GM12865 (cell line): Measurements from ENCODE around the gene JTB.
A peak's percentile ranks its signal among the peaks of the same experiment; 100 is the strongest.

Source experiments
- DNase-seq: peaks from one replicate; pipeline ENCODE4 v3.0.0; 2010; ENCODE audit warnings: low read depth
- H3K4me3 ChIP-seq: 2 replicates; pipeline ENCODE4 v1.5.1; 2011; ENCODE audit warnings: mild to moderate bottlenecking, low read depth, low read length, control low read depth
- TF ChIP-seq, protein P1 (sequence below): IDR thresholded peaks from 2 replicates; pipeline ENCODE4 v1.5.1; 2011; ENCODE audit warnings: low read length, control low read depth, low read depth, inconsistent platforms; ENCODE audit not compliant: insufficient read depth; ENCODE audit errors: missing control alignments

JTB gene

GRCh38 chr1:153967107-153967999 lies 10.1 kb downstream of the JTB start, which contains the start of gene CREB3L4:
Gene CREB3L4, plus strand, starts transcription at chr1:153967902. Its CDS starts 624 bp downstream, at chr1:153968526.
- DNase-seq: peak; percentile 99
- H3K4me3 ChIP-seq: peak within 1 kb of the TSS; percentile 81
- TF ChIP-seq, protein P1, sequence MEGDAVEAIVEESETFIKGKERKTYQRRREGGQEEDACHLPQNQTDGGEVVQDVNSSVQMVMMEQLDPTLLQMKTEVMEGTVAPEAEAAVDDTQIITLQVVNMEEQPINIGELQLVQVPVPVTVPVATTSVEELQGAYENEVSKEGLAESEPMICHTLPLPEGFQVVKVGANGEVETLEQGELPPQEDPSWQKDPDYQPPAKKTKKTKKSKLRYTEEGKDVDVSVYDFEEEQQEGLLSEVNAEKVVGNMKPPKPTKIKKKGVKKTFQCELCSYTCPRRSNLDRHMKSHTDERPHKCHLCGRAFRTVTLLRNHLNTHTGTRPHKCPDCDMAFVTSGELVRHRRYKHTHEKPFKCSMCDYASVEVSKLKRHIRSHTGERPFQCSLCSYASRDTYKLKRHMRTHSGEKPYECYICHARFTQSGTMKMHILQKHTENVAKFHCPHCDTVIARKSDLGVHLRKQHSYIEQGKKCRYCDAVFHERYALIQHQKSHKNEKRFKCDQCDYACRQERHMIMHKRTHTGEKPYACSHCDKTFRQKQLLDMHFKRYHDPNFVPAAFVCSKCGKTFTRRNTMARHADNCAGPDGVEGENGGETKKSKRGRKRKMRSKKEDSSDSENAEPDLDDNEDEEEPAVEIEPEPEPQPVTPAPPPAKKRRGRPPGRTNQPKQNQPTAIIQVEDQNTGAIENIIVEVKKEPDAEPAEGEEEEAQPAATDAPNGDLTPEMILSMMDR: peak; percentile 41

DNA sequence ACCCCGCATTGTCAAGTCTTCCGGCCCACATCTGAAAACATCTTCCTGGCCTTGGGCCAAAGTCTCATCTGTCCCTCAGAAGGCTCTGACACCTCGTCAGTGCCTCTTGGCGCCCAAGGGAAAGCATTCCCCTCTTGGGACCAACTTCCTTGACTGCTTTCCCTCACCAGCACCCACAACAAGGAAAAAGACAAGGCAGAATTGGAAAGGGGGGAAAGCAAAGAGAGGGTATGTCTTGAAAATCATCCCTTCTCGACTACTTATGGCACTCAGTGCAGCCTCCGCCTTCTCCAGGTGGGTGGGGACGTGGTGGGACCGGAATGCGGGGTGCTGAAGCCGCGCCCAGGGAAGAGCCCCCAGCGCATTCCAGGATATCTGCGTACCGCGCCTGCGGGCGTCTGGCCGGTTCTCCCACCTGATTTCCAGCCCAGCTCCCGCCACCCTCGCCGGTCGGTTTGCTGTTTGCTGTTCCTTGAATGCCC lies 13.6 kb downstream of the JTB start:
- no peak for DNase-seq
- peak overlapping the region; percentile 83 for H3K4me3 ChIP-seq
- TF ChIP-seq, protein P1: no peak

DNA sequence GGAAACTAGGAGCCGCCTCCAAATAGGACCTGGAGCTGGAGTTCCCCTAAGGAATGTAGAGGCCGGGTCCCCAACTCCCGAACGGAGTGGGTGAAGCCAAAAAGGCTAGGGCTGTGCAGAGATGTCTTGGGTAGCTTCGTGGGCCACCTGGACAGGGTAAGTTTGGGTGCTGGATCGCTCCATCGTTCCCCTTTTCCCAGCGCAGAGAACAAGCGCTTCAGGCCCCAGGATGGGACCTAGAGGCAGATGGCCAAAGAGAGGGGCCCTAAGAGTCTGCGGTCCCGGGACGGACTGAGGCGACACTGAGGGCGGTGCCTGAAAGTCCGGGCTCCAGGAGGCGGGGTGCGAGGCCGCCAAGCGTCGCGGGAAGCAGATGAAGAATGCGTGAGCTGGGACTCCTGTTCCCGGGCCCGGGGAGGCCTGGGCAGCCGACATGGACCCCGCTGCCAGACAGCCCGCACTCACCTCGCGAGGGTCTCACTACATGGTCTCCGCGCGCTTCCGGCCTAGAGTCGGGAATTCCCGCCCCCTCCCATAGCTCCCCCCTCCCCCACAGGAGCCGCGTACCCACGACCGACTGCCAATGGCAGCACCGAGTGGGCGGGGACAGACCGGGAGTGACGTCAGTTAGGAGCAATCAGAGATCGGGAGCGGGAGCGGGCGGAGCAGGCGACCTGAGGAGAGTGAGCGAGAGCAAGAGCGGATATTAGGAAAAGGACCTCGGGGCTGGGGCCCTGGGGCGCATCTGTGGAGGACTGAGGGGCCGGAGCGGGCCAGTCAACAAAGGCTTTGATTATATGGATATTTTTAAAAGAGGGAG lies 14.2 kb downstream of the JTB start, which contains the start of gene SLC39A1:
Gene SLC39A1 (minus strand): TSS at position 508 of the 820 bp plus-strand sequence. CDS start 822 bp downstream, outside the sequence.
- DNase-seq: peak; percentile 96
- peak within 1 kb of the TSS; percentile 83 for H3K4me3 ChIP-seq

GRCh38 chr1:153962088-153963029 lies 15.1 kb downstream of the JTB start:
- H3K4me3 ChIP-seq: peak overlapping the region; percentile 83
- TF ChIP-seq, protein P1: peak; percentile 7
- peak; percentile 53 for DNase-seq

More for the DNA sequence above, 14.2 kb downstream of the JTB start, which contains the start of gene SLC39A1:
- TF ChIP-seq, protein P1: no peak

DNA sequence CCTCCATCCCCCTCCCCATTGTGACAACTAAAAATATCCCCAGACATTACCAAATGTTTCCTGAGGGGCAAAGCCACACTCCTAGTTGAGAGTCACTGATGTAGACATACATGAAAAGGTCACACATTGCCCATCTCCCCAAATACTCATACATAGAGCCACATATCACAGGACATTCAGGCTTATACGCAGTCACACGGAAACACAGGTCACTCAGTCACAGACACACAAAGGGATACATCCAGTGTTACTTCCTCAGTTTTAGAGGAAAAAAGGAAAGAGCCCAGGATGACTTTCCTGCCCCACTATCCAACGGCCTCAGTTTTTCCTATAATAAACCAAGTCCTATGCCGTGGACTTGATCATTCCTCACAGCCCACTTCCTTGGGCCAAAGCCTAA lies 16.1 kb downstream of the JTB start:
- peak overlapping the region; percentile 83 for H3K4me3 ChIP-seq

More for the DNA sequence above, 16.1 kb downstream of the JTB start:
- DNase-seq: no peak
- TF ChIP-seq, protein P1: no peak
